Measurements from ENCODE around the gene SORCS2.

The SORCS2 gene

DNA sequence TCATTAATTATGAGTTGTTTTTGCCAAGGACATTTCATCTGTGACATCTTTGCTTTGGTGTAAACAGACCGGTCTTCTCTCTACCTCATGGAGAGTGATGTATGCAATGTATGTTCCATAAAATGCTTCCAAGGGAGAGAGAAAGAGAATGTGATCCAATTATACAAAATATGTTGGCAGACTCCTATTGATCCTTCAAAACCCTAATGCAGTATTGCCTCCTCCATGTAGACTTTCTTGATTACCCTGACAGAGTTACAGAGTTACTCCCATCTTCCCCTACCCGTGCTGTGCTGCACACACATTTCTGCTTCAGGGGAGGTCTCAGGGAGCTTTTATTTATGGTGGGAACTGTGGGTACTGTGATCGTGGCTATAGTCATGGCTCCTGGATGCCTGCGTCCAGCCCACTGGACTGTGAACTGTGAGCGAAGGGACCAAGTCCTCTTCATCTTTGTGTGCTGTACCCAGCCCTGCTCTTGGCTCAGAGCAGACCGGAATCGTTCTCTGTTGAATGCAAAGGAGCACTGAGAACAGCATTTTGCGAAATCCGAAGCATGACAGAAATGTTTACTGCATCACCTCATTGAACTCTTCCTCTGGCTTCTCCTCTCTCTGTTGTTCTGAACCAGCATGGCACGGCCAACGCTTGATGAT, 32.7 kb downstream of the SORCS2 start:
- no peak for DNase-seq

DNA sequence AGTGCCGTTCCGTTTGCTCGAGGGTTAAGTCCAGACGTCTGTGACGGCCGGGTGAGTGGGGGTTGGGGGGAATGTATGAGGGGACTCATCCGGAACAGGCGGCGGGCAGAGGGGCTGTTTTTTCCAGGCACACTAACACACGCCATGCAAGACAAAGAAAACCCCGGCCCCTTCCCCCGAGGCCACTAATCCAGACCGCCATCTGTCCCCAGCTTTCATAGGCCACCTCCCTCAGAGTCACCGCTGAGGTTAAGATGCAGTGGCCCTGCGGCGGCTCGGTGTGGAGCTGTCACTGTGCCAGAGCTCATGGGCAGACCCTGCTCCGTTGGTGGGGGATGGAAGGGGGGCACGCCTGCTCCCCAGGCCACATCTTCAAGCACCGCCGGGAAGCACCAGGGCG, 34.1 kb downstream of the SORCS2 start:
- DNase-seq = no peak

DNA sequence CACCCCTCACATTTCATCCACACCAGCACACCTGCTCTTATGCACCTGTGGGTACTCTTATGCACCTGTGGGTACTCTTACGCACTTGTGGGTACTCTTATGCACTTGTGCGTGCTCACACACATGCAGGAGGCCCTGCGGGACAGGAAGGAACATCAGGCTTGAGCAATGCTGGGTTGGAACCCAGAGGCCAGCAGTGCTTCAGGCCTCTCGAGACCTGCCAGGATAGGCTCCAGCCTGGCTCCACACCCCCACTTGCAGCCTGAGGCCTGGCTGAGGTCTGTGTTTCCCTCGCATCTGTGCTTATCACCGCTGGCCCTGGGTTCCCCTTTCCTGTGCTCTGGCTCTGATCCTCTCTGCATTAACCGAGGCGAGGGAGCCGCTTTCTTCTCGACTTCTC, 34.7 kb downstream of the SORCS2 start:
- no peak for DNase-seq

DNA sequence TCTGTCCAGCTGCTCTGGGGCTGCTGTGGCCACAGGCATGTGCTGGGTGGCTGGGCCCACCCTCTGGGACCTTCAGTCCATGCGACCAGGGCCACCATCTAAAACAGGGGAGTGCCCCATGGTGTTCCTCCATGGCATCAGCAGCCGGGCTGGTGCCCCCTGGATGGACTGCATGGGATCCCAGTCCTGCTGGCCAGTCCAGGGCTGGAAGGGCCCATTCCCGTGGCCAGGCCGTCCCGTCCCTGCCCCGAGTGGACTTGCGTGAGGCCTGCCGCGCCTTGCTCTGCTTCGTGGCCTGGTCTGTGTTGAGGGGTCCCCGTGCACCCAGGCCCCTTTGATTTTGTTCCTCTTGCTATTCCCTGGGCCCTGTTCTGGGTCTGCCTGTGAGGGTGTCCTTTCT, 36.4 kb downstream of the SORCS2 start:
- DNase-seq = no peak

DNA sequence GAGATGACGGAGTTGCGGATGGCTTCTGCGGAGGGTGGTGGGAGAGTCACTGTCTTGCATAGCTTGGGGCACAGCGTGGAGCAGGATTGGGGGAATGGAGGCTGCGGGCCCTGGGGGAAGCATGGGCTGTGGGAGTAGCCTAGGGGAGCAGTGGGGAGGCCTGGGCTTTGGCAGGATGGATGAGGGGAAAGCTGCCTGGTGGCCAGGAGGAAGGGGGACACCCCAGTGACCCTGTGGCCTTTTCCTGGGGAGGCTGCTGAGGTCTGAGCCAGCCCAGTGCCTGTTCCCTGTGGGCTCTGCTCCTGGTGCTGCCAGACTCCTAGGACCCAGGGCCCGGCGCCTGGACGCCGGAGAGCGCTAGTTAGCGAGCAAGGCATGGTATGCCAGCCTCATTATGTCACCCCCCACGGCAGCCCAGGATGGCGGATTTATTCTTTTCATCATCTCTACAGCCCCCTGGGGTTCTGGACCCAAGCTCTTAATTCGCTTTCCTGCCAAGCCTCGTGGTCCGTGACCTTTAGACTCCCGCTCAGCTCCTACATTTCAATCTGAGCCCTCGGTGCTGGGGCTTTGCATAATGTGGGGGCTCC, 39.8 kb downstream of the SORCS2 start:
- DNase-seq = no peak

DNA sequence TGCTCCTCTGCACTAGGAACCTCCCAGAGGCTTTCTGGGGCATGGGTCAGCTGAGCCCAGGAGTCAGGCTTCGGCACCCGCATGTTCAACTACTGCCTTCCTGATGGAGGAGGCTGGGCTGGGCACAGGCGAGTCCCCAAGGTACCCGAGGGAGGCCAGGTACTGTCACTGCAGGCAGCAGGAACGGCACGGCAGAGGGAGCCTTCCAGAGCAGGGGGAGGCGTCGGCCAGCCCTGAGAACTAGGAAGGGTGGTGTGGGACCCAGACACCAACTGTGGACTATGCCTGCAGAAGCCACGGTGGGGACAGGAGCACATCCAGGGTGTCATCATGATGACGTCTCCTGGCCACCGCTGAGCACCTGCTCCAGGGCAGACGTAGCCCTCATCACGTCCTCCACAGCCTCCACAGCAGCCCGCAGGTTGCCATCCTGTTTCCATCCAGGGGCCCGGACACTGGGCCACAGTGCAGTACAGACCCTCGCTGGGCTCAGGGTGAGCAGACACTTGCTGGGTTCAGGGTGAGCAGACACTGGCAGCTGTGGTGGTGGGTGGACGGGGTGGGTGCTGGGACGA, 40.8 kb downstream of the SORCS2 start:
- no peak for DNase-seq

DNA sequence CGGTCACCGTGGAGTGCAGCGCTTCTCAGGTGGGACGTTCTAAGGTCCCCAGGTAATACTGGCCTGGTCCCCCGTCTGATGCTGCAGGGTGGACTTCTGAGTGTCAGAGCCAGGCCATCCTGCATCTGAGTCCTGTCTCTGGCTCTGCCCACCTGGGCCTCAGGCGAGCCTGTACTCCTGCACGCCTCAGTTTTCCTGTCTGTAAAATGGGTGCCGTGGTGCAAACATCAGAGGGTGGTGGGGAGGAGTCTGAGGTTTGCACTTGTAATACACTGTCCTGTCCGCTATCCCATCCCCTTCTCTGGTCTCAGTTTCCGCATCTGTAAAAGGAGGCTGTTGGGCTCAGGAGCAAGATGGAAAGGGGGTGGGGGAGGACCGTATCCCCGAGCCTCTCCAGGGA, 41.3 kb downstream of the SORCS2 start:
- no peak for DNase-seq

DNA sequence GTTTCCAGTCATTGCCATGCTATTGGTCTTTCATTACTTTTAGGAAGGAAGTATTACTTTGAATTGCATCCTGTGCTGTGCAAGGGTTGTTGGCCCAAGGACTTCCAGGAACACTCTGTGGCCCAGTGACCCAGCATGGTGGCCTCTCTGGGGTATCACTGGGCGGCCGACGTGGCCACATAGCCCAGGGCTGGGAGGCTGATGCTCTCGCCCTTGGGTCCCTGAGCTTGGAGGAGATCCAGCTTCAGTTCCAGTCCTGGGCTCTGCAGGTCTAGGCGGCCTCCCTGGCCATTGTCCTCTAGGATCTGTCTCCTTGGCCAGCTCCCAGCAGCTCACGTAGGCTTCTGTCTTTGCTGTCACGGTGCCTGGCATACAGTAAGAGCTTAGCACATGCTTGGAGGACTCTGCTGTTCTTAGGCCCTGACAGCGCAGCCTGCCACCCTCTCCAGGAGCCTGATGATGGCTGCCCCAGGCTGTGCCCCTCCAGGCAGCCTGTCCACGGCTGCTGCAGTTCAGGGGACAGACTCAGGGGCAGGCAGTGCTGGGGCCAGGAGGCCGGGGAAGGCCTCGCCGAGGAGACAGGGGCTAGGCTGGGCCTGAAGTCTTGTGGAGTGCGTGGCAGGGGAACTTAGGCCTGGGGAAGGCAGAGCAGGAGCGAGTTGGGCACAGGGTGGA, 42.2 kb downstream of the SORCS2 start:
- DNase-seq = no peak

DNA sequence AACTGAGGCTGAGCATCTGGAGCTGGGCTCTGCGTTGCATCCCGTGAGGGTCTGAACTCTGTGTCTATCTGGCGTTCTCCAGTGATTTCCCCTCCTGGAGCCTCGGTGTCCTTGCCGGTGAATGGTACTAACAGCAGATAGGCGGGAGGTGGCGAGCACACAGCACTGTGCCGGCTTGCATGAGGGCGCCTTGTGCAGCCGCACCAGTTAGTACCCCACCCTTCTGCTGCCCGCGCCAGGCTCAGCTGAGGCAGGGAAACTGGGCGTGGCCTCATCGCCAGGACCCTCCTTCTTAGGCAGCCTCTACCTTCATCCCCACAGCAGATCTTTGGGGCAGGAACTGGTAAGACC, 42.7 kb downstream of the SORCS2 start:
- DNase-seq = no peak

DNA sequence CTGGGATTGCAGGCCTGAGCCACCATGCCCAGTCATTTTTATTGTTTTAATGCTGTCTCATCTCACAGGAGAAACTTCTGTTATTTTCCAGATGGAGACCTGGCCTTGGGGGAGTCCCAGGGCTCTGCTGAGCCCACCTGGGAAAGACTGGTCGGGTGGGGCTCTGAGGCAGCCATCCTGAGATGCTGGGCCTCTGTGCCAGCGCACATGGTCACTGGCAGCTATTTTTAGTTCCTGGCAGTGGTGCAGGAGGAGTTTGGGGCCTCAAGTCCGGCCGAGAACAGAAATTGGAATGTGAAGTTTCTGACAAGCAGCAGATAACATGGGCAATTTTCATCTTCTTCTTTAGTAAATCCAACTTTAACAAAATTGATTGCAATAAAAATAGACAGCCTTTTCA, 44.5 kb downstream of the SORCS2 start:
- DNase-seq = no peak

DNA sequence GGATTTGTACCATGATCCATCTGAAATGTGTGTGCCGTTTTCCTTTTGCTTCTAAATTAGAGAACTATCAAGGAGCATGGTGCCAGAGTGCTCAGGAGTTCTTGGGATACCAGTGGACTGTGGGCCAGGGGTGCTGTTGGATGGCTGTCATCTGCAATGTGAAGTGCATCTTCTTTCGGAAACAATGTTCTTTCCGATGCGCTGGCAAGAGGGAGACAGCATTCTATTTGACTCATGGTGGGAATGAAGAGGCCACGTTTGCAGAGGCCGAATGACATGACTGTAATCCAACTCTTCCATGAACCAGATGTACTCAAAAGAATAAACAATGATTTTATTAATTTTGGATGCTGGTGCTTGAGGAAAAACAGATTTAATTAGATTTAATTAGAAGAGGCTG, 45.5 kb downstream of the SORCS2 start:
- no peak for DNase-seq

DNA sequence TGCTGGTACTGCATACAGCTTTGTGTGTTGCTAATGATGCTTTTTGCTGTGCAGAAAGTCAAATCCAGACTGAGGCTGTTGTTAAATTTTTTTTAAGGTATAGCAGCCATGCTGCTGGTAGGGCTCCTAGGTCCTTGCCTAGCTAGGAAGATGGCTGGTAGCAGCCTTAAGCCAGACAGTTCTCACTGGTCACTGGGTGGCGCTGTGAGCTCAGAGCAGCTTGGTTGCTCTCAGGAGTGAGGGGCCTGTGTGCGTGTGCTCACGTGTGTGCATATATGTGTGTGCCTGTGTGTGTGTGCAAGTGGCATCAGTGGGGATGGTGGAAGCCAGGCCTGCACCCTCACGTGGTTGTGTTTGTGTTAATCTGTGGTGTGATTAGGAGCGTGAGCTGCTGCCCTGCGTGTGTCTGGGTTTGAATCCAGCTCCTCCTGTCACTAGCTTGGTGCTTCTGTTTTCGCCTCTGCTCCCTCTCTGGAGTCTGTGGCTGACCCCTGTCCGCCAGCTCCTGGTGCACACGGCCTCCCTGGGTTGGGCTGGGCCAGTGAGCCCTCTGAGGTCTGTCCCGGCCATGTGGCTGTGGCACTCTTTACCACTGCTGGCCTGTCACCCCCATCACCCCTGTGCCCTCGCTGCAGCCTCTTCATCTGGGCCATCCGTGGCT, 46.1 kb downstream of the SORCS2 start:
- no peak for DNase-seq

DNA sequence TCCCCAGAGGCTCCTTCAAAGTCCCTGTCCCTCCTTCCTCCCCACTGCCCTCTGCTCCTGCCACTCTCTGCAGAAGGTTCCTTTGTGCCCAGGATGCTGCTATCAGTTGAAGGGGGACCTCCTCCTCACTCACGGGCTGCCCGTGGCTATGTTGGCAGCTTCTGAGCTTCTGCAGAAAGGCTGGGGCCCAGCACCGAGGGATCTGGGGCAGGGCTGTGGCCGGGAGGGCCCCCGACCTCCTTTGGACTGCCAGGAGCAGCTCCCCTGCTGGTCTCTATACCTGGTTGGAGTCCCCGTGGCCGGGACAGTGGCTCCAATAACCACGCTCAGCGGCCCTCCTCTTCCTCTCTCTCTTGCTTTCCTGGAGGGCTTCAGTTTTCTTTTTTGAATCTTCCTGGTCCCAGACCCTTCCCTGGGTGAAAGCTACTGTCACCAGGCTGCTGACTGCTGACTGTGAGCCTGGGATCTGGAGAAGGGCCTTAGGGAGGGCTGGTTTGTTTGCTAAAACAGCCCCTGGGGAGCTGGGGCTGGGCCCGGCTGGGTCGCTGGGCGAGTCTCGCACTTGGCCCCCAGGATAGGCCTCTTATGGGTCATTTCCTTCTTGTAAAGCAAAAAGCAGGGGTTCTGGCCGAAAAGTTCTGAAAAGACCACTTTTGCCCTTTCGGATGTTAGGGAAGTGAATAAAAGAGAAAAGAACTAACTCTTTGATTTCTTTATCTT, 46.9 kb downstream of the SORCS2 start:
- no peak for DNase-seq

DNA sequence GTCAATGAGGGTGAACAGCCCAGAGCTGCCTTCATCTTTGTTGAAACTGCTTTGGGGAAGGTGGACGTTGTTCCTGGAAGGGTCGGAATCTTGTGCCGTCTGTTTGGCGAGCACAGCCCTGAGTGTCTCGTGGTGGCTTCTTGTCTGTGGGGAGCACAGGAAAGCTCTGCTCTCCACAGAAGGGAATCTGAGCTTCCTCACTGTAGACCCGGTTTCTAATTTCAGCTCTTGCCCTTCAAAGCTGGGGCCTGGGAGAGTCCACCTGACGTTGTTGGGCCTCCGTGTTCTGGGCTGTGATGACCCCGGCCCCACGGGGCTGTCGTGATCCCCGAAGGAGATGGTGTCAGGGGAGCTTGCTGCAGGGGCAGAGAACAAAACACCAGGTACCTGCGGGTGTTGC, 47.5 kb downstream of the SORCS2 start:
- DNase-seq = no peak

DNA sequence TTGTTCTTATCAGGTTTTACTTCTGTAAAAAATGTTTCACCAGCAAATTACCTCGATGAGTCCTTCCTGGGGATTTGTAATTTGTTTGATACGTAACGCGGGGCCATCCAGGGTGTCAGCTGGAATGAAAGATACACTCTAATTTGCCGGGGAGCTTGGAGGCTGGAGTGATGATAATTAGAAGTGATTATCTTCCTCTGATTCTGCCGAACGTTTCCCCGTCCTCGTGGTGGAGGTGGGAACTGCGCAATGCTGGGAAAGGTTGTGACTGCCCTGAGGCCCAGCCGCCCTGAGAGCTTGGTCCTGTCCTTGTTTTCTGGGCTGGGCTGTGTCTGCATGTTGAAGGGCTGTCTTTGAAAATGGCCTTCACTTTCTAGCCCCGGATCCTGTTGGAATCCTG, 48.0 kb downstream of the SORCS2 start:
- DNase-seq = no peak

DNA sequence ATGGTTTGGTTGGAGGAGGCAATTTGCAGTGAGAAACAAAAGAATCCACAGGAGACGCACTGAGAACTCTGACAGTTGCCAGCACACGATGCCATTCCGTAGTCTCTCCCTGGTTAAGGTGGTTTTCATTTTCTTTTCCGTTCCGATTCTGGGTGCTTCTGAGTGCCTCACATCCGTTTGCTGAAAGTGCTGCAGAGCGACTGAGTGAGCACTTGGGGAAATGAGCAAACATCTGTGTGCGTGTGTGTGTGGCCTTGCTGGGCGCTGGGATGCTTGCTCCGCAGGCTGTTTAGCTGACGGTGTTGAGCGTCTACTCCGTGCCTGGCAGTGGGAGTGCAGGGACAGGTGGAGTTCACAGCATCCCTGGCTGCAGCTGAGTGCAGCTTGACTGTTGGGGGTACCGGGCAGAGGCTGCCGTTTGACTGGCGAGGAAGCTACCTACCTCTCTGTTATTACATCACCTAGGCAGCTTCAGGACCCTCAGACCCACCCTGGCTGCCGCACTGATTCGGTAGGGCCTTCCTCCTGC, 49.3 kb downstream of the SORCS2 start:
- no peak for DNase-seq

DNA sequence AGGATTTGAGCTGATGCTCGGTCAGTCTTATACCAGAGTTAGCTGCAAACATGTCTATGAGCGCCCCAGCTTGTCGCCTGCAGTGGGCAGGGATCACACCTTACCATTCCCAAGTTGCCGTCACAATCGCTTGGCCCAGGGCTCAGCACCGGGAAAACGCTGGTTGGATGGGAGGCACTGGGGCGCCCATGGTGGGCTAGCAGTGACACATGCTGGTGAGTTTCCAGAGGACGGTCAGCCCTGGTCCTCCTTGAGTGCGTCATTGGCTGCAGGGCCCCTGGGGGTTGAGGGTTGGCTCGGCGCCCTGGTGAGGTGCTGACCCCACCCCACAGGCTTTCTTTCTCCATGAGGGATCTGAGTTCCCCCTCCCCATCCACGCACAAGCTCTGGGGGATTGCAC, 50.4 kb downstream of the SORCS2 start:
- DNase-seq = no peak

DNA sequence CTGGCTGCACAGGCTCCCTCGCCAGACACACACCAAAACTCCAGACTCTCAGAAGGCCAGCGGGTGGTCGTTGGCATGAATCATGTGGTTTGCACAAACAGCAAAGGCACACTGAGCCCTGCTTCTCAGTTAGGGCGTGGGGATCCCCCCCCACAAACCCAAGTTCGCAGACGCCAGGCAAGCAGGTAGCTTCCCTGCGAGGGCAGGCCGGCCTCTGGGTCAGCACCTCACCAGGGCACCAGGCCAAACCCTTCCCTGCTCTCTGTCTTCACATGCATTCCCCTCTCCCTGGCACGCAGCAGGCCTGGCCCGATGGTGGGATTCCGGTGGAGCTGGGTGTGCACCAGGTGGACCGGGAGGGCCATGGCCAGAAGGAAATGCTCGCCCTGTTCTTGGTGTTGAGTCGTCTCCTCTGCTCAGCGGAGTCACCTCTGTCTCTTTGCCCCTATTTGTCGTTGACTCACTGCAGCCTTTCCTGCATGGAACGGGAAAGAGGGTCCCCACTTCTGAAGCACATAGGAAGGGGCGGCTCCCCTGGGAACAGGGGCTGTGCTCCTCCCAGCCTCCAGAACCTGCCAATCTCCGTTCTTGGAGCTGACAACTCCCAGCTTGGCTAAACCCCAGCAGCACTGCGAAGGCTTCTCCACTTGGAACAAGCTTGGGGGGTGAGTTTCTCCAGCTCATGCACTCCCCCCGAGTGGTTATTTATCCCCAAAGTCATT, 51.4 kb downstream of the SORCS2 start:
- DNase-seq = no peak

DNA sequence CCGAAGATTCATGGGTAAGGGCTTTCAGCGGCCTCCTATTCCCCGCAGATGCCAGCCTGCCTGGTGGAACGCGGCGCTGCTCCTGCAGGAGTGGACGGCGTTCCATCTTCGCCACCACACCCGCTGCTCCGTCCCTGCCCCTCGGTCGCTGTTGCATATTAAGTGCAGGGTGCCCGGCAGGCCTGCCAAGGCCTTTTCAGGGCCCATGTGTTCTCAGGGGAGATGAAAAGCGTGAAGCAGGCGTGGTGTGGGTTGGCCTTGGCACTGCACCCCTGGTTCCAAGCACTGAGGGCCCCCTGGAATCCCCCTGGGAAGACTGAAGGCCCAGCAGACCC, 52.0 kb downstream of the SORCS2 start:
- no peak for DNase-seq

DNA sequence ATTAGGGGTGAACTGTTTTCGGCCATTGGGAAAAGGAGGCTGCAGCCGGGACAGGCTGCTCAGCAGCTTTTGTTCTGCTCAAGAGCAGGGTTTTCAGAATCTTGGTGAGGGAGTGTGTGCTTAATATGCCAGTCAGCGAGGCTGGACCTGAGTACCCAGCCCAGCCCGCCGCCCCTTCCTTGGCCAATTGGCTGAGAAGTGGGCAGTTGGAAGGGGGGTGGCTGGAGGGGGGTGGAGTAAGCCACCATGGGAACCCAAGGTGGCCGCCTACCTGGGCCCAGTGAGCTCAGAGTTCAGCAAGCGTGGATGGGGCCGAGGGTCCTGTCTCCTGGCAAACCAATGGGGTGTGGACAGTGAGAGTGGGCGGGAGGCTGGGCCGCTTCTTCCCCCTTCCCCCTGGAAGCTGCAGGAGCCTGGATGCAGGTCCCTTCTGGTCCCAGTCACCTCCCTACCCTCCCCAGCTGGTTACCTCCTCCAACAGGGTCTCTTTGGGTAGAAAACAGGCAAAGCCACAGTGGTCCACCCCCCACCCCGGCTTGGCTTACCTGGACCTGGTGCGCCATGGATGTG, 52.5 kb downstream of the SORCS2 start:
- DNase-seq = no peak

DNA sequence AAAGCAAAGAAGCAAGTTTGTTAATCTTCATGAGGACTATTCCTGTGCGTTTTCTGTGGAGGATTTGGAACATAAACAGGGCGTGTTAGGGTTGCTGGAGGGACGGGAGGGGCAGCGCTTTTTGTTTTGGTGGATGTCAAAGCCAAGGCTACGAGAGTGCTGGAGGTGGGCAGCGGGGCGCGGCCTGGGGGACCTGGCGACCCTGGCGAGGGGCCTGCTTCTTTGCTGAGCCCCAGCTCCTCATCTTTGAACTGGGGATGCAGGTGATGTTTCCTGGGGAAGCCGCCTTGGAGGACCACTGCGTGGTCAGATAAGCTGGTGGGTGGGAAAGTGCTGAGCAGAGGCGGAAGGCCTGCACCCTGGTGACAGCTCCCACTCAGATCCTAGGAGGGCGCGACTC, 55.2 kb downstream of the SORCS2 start:
- DNase-seq = no peak

DNA sequence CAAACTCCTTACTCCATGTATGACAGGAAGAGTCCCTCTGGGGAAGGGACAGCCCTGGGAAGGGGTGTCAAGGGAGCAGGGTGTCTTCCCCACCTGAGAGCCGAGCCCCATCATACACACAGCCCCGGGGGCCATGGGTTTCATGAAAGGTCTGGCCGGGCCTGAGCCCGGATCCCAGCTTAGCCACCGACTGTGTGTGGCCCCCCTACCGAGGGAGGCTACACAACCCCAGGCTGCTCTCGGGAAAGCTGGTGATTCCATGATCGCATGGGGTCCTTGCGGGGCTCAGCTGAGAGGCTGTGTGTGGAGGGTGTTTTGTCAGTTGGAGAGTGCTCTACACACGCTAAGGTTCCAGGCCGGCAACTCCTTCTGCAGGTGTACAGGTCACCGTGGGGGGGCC, 55.6 kb downstream of the SORCS2 start:
- no peak for DNase-seq
